ENCODE measurements around the gene PPM1L.

PPM1L gene

DNA sequence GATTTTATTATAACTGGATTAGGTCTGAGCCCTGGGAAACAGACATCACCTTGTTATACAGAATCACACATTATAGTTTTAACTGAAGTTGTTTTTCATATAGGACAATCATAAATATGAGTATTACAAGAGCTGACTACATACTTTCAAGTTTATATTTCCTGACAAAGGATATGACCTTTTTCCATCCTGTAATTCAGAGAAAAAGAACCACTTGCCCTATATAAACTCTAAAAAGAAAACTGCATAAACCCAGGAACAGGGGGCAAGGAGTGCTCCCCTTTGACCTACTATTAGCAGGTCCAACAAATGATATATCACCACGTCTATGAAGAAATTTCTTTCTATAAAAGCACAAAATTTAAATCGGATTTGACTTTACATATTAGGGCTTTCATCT is 328.2 kb downstream of the PPM1L start:
- no peak for DNase-seq (ENCODE audit: low read depth in 2 of 2)

DNA sequence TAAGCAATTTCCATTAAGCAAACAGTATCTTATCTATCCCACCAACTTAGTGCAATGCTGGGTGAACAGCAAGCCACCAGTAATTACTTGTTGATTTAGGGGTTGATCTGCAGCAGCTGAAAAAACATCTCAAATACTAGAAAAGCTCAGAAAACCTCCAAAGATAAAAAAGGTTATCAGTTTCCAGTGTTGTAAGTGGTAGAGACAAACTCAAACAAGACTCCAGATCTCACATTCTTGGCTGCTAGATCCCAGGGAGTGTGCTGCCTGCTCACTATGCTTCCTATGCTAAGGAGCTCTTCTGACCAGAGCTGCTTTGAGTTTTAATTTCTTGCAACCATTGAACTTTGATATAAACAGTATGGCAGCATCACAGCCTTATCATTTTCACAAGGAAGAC is 337.9 kb downstream of the PPM1L start:
- DNase-seq (ENCODE audit: low read depth in 2 of 2), result no peak

DNA sequence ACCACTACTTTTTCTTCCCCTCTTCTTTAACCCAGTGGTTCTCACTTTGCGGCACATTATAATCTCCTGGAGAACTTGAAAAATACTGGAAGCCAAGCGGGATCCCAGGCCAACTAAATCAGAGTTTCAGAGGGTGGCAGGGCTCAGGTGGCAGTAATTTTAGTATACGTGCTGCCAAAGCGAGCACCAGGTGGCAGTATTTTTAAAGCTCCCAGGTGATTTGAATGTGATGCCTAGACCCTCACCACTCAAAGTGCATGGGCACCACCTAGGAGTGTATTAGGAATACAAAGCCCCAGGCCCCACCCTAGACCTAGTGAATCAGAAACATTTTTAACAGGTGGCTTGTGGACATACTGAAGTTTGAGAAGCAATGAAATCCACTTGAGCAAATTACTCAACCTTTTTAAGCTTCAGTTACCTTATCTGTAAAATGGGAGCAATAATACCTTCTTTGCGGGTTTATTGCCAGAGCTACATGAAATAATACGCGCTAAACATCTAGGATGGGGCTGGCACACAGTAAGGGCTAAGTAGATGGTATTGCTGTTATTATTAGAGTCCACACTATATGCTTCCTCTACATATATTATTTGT is 340.8 kb downstream of the PPM1L start:
- DNase-seq (ENCODE audit: low read depth in 2 of 2), result no peak

DNA sequence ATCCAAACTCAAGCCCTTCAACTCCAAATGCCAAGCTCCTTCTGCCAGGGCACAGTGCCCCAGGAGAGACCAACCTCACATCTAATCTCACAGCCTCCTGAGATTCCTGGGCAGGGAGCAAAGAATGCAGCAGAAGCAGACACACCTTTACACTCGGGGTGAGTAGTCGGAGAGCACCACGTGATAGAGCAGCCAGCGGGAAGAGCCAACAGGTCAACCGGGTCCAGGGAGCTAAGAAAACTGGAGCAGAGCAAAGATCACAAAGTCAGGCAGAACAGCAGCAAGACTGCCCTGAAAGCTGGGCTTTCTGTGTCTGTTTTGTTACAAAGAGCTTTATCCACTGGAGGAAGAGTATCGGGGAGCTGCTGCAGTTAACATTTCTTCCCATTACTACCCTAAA is 345.0 kb downstream of the PPM1L start:
- no peak for DNase-seq (ENCODE audit: low read depth in 2 of 2)

DNA sequence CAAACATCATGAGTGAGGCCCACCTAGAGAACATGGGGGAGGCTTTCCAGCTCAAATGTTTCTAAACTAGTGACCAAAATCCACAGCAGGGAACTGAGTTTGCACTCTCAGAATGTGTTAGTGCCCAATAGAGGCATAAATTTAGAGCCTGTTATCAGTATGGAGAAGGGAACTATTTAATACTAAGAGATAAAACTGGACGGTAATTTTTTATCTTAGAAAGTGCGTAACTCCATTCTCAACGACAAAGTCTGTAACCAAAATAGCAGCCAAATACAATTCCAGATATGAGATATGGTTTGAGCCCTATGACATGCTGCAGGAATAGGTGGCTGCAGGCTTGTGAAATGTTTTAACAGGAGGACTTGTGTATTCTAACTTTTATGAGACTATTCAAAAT is 345.6 kb downstream of the PPM1L start:
- no peak for DNase-seq (ENCODE audit: low read depth in 2 of 2)

DNA sequence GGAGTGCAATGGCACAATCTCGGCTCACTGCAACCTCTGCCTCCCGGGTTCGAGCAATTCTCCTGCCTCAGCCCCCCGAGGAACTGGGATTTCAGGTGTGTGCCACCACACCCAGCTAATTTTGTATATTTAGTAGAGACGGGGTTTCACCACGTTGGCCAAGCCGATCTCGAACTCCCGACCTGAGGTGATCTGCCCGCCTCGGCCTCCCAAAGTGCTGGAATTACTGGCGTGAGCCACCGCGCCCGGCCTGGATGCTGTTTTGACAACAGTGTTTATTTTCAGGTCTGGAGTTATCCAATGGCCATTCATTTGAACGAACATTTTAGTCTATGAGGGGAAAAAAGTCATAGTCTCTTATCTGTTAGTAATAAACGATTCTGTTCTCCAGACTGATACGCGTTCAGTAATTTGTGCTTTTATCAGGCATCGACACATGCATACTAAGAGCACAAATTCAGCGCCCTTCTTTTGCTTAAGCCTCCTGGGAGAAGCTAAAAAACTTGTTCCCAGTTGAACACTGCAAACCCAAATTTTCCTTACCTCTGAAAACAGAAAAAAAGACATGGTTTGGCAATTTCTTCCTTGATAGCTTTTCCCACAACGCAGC is 347.9 kb downstream of the PPM1L start:
- DNase-seq (ENCODE audit: low read depth in 2 of 2), result no peak

DNA sequence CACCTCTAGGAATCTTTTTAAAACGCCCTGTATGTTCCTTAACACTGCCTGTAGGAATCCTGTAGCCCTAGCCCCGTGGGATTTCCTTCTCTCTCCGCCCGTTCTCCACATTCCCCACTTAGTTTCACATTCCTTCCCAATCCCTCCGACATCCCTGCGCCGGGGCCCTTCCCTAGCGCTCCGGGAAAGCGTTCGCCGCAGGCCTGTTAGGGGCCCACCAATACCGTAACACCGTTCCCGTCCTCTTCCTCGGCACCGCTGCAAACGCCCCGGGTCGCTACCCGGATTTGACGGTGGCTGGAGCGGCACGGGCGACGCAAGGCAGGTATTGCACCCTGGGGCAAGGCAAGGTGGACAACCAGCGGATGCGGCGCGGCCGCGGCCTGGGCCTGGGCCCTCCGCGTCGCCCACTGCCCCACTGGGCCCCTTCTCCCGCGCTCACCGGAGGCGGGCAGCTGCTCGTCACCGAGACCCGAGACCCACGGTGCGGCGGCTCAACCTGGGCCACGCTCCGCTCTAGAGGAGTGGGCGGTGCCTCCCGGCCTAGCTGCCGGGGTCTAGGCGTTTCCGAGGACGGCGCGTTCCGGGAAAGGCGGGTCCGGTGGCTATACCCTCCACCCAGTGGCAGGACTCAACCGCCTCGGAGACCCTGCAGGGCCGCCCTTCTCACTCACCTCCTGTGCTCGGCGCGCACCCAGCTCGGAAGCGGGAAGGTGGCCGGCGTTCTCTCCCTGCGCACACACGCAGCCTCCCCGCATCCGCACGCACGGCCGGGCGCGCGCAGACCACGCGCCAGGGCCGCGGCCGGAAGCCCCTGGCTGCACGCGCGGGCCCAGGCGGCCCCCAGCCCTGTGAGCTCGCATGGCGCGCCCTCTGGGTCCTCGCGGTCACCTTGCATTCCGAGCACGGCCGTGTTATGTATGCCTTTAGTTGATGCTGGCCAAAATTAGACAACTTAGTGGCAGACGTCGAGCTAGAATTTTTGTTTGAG is 348.8 kb downstream of the PPM1L start, which contains the start of gene B3GALNT1:
TSS of gene B3GALNT1 (minus strand) at position 789 of the 991 bp plus-strand sequence. CDS start 18,595 bp downstream, outside the sequence.
- DNase-seq (ENCODE audit: low read depth in 2 of 2), result peak in 1 of 2 donors; percentile 8

DNA sequence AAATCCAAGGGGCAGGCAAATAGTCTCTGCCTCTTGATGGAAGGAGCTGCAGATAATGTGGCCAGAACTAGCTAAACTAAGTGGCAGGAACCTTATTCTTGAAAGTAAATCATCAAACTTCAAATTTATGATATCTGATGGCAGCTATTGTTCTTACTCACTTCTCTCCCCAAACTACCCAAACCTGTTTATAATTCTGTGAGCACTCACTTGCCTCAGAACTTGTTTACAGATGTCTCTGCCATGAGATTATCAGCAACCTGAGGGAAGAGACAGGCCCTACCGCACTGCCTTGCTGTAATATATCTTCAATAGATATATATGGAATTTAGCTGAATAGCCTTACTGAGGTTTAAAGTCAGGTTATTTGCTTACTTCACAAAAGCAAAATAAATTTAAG is 351.3 kb downstream of the PPM1L start:
- no peak for DNase-seq (ENCODE audit: low read depth in 2 of 2)

DNA sequence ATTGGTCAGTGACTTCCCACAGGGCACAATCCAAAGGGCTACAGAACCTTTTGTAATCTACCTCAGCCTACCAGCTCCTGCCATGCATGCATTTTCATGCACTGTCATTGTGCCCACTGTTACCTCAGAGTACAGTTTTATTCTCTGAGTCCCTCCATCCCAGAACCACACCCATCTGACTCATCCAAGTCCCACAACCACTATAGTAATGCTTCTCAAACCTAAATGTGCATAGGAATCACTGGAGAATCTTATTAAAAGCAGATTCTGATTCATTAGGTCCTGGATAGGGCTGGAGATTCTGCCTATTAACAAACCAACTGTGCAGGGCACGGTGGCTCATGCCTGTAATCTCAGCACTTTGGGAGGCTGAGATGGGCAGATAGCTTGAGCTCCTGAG is 352.8 kb downstream of the PPM1L start:
- DNase-seq (ENCODE audit: low read depth in 2 of 2), result no peak

DNA sequence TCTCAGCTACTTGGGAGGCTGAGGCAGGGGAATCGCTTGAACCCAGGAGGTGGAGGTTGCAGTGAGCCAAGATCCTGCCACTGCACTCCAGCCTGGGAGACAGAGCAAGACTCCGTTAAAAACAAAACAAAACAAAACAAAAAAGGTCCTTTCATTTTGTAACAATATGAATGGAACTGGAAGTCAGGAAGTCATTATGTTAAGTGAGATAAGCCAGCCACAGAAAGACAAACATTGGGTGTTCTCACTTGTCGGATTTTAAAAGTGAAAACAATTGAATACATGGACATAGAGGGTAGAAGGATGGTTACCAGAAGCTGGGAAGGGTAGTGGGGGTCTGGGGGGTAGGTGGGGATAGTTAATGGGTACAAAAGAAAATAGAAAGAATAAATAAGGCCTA is 361.6 kb downstream of the PPM1L start:
- no peak for DNase-seq (ENCODE audit: low read depth in 2 of 2)

DNA sequence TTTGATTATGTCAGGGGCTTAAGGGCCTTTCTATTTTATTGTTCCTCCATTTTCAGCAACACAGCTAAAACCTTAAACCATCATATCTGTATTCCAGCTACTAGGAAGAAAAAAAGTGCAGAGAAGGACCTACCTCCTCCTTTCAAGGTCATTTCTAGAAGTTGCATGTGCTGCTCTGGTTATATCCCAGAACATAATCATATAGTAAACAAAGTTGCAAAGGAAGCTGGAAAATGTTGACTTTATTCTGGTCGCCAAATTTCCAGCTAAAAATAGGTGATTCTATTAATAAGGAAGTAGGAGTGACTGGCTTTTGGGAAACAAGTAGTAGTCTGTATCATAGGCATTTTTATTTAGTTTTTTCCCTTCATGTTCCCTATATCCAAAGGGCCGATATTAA is 370.5 kb downstream of the PPM1L start:
- no peak for DNase-seq (ENCODE audit: low read depth in 2 of 2)

Measured in stimulated activated CD8-positive, alpha-beta memory T cell treated with anti-CD3 and anti-CD28 coated beads, Interleukin-7, amount 100 ng/mL, for 4 hours (primary cell).